Sigmoid colon (tissue), 7 donors: ENCODE results near the gene HOXA6. TPM values are rescaled to one million over a fixed set of nuclear protein-coding genes. Genes with fewer than 3 reads are reported as not detected.

Experiments
- DNase-seq: peaks from one replicate; pipeline ENCODE4 v3.0.0-alpha.2; 2019
- H3K27ac ChIP-seq, 4 donors: fragments of 200-600 bp; sonication (generic); one replicate each; pipeline ENCODE4 v1.5.1; 2016 to 2019; ENCODE audit warnings: mild to moderate bottlenecking in 1 of 4
- H3K27me3 ChIP-seq, 3 donors: fragments of 200-600 bp; sonication (generic); one replicate each; pipeline ENCODE4 v1.5.1; 2019; ENCODE audit warnings: mild to moderate bottlenecking in 1 of 3
- H3K36me3 ChIP-seq, 4 donors: fragments of 200-600 bp; sonication (generic); one replicate each; pipeline ENCODE4 v1.5.1; 2016 to 2019
- H3K4me1 ChIP-seq, 4 donors: fragments of 200-600 bp; sonication (generic); one replicate each; pipeline ENCODE4 v1.5.1; 2017 to 2019
- H3K4me3 ChIP-seq, 4 donors: fragments of 200-600 bp; sonication (generic); one replicate each; pipeline ENCODE4 v1.5.1; 2017 to 2019; ENCODE audit warnings: mild to moderate bottlenecking in 2 of 4, moderate library complexity in 1 of 4
- H3K9me3 ChIP-seq, 4 donors: fragments of 200-600 bp in 3 of 4; sonication (generic) in 3 of 4; one replicate each; pipeline versions ENCODE4 v1.5.1 to v1.6.1; 2013 to 2019
- CTCF ChIP-seq, 4 experiments: fragments of 450-650 bp in 3 of 4; fragments of 200-600 bp in 1 of 4; IDR thresholded peaks; one replicate each; pipeline ENCODE4 v1.5.1; 2016 to 2019; ENCODE audit warnings: antibody characterized with exemption in 4 of 4, mild to moderate bottlenecking in 3 of 4, moderate library complexity in 2 of 4
- EP300 ChIP-seq, 4 donors: sonication (generic); formaldehyde crosslinking; IDR thresholded peaks; one replicate each; pipeline ENCODE4 v1.6.1; 2017; ENCODE audit warnings: antibody characterized with exemption in 4 of 4
- POLR2A ChIP-seq, 2 donors: fragments of 450-650 bp; IDR thresholded peaks; one replicate each; pipeline ENCODE4 v1.6.1; 2016; ENCODE audit warnings: antibody characterized with exemption in 2 of 2, mild to moderate bottlenecking in 2 of 2, moderate library complexity in 2 of 2
- POLR2AphosphoS5 ChIP-seq, 4 donors: sonication (generic); formaldehyde crosslinking; IDR thresholded peaks; one replicate each; pipeline ENCODE4 v1.6.1; 2017; ENCODE audit warnings: antibody characterized with exemption in 4 of 4
- WGBS, 2 donors: extraction: QIAGEN DNeasy Blood & Tissue Kit; methylation state at CpG; one replicate each; pipeline ENCODE4 v1.1.7; 2013; 5-methylcytosine and 5-hydroxymethylcytosine counted together
- intact Hi-C: fragments of 100-400 bp; cut with DNase I; formaldehyde crosslinking; loops from one replicate; pipeline ENCODE4 v1.15.1; 2023
- polyA plus RNA-seq, 3 donors: library from polyadenylated mRNA; stranded (reverse); fragments of 200-250 nt; gene quantifications; one replicate each; pipeline ENCODE4 v1.2.3, GENCODE V29; 2013
- total RNA-seq, 4 donors: library from RNA; depleted of rRNA; stranded (reverse); fragments of >200 nt; gene quantifications; one replicate each; pipeline ENCODE4 v1.1.0, GENCODE V29; 2016
- donor health status: healthy with polysubstance abuse.
- donor health status: Bipolar disorder and iron deficiency.
- donor health status: healthy.

The HOXA6 gene
- total and polyA plus RNA-seq, 7 donors: 1.6 to 10.0 (median 4.5) TPM; not detected in 1

- Histone ChIP-seq H3K27ac (peak within 1 kb of the TSS in 3 of 4 donors; percentile 91 to 96 (median 95)), H3K27me3 (no peaks in the 10 kb centered on the region), H3K4me3 (peak within 1 kb of the TSS; percentile 64 to 73 (median 68)), H3K36me3 (no peaks in the 10 kb centered on the region), H3K9me3 (no peaks in the 10 kb centered on the region), H3K4me1 (peaks cover 0 to 76% (median 57%) of the 10 kb centered on the region in 4 donors)
- peak; percentile 93 for DNase-seq
- intact Hi-C loops: loop anchor here (2.0 to 5.0 kb wide), 2 partner anchors 13 to 1295 kb away; partner anchors contain the start of gene HOXA9
- WGBS, 2 donors: 1 to 2% methylated on average over 53 of the region's 53 CpGs
- TF ChIP-seq POLR2AphosphoS5 (IDR thresholded peaks at IDR 0.05) (peak; percentile 87 to 97 (median 94)), CTCF (IDR thresholded peaks at IDR 0.05) (no peak), POLR2A (IDR thresholded peaks at IDR 0.05) (peak; percentile 85 to 88), EP300 (IDR thresholded peaks at IDR 0.05) (no peak)
Observed at GRCh38 chr7:27151931-27152815, 4.6 kb upstream of the HOXA6 start, which contains the start of gene HOXA3. TSS of gene HOXA3 (minus strand) at chr7:27152583. CDS start at chr7:27110640, 41,943 bp downstream.

GRCh38 chr7:27151341-27151930 lies 3.9 kb upstream of the HOXA6 start:
- 0 to 1% methylated on average over 27 of the region's 27 CpGs for WGBS, 2 donors
- peaks cover 0 to 77% (median 59%) of the 10 kb centered on the region in 4 donors for H3K4me1 ChIP-seq
- TF ChIP-seq POLR2AphosphoS5 (IDR thresholded peaks at IDR 0.05): no peak
- no peak for TF ChIP-seq CTCF (IDR thresholded peaks at IDR 0.05)
- TF ChIP-seq POLR2A (IDR thresholded peaks at IDR 0.05): no peak
- no peak for TF ChIP-seq EP300 (IDR thresholded peaks at IDR 0.05)
- no peaks in the 10 kb centered on the region for H3K36me3 ChIP-seq
- peak; percentile 76 for DNase-seq
- intact Hi-C loops: loop anchor here (2.0 to 5.0 kb wide), 2 partner anchors 13 to 1294 kb away; partner anchors contain the start of gene HOXA9
- no peaks in the 10 kb centered on the region for H3K9me3 ChIP-seq
- H3K27ac ChIP-seq: peak overlapping the region in 3 of 4 donors; percentile 91 to 96 (median 95)
- H3K4me3 ChIP-seq: peak overlapping the region; percentile 64 to 73 (median 68)
- no peaks in the 10 kb centered on the region for H3K27me3 ChIP-seq

GRCh38 chr7:27150568-27151340 lies 3.2 kb upstream of the HOXA6 start:
- no peaks in the 10 kb centered on the region for H3K27me3 ChIP-seq
- H3K4me3 ChIP-seq: peak overlapping the region; percentile 64 to 73 (median 68)
- WGBS, 2 donors: 0 to 1% methylated on average over 58 of the region's 58 CpGs
- H3K36me3 ChIP-seq: peaks cover 0 to 1% (median 0%) of the 10 kb centered on the region in 4 donors
- peaks cover 0 to 76% (median 58%) of the 10 kb centered on the region in 4 donors for H3K4me1 ChIP-seq
- peak overlapping the region in 3 of 4 donors; percentile 91 to 96 (median 95) for H3K27ac ChIP-seq
- peak; percentile 93 for DNase-seq
- TF ChIP-seq EP300 (IDR thresholded peaks at IDR 0.05) (peak in 1 of 4 donors; percentile 61), POLR2A (IDR thresholded peaks at IDR 0.05) (peak; percentile 90 to 93), POLR2AphosphoS5 (IDR thresholded peaks at IDR 0.05) (peak; percentile 95 to 98 (median 97)), CTCF (IDR thresholded peaks at IDR 0.05) (peak; percentile 82 to 90 (median 88))
- intact Hi-C loops: loop anchor here (2.0 to 5.0 kb wide), 2 partner anchors 14 to 1293 kb away; partner anchors contain the start of gene HOXA9
- no peaks in the 10 kb centered on the region for H3K9me3 ChIP-seq
